Regular cardiac myocyte (primary cell): ENCODE results near the gene ZNF43. TPM values are rescaled to one million over a fixed set of nuclear protein-coding genes. Genes with fewer than 3 reads are reported as not detected.

Source experiments
- total RNA-seq: library from RNA; depleted of rRNA; stranded (reverse); fragments of >200 nt; gene quantifications from 2 replicates; pipeline ENCODE4 v1.2.3, GENCODE V29; 2014

The ZNF43 gene
- total RNA-seq, result 4.8 and 5.6 TPM in 2 replicates

GRCh38 chr19:21835810-21836444 lies at the start of gene ZNF43:
ZNF43 (minus strand) TSS chr19:21836182; CDS start chr19:21836038, 144 bp downstream.

GRCh38 chr19:21767065-21767800 lies 68.7 kb downstream of the ZNF43 start, which contains the start of gene ZNF100:
ZNF100 (minus strand) TSS chr19:21767579; CDS start chr19:21767429, 150 bp downstream.

Other genes starting within 250 kb of the ZNF43 start
- 2.5 and 5.2 TPM in 2 replicates for gene ZNF100, start 68.6 kb downstream of the ZNF43 start, total RNA-seq
- gene ZNF208, start 174.8 kb upstream of the ZNF43 start, total RNA-seq, result under 0.01 and 1.4 TPM in 2 replicates
- 0.28 and 2.3 TPM in 2 replicates for gene ZNF257, start 216.3 kb upstream of the ZNF43 start, total RNA-seq